H9 (cell line): ENCODE measurements around the gene KSR1. TPM values are rescaled to one million over a fixed set of nuclear protein-coding genes. Genes with fewer than 3 reads are reported as not detected.

ENCODE experiments used
- DNase-seq: peaks from one replicate; pipeline ENCODE4 v3.0.0-alpha.2; 2017
- H2AFZ ChIP-seq: one replicate; pipeline ENCODE4 v1.6.1; 2013; ENCODE audit warnings: mild to moderate bottlenecking, low read length, control low read depth, moderate library complexity
- H2AK5ac ChIP-seq: 2 replicates; pipeline ENCODE4 v1.6.1; 2013; ENCODE audit warnings: low read length, control low read depth, mixed read lengths; ENCODE audit not compliant: insufficient read length
- H2BK120ac ChIP-seq: one replicate; pipeline ENCODE4 v1.6.1; 2013; ENCODE audit warnings: low read depth, mild to moderate bottlenecking, low read length, control low read depth, inconsistent platforms; ENCODE audit not compliant: poor library complexity, severe bottlenecking
- H2BK12ac ChIP-seq: 2 replicates; pipeline ENCODE4 v1.6.1; 2013; ENCODE audit warnings: low read length, control low read depth, mixed read lengths, low read depth; ENCODE audit not compliant: insufficient read length
- H2BK15ac ChIP-seq: 2 replicates; pipeline ENCODE4 v1.6.1; 2013; ENCODE audit warnings: low read depth, low read length, control low read depth
- H2BK20ac ChIP-seq: one replicate; pipeline ENCODE4 v1.6.1; 2013; ENCODE audit warnings: low read depth, mild to moderate bottlenecking, low read length, control low read depth, inconsistent platforms; ENCODE audit not compliant: poor library complexity, severe bottlenecking
- H2BK5ac ChIP-seq: 2 replicates; pipeline ENCODE4 v1.6.1; 2013; ENCODE audit warnings: low read length, control low read depth, mixed read lengths; ENCODE audit not compliant: insufficient read length
- H3K14ac ChIP-seq: 2 replicates; pipeline ENCODE4 v1.6.1; 2013; ENCODE audit warnings: low read length, control low read depth; ENCODE audit not compliant: insufficient read depth
- H3K18ac ChIP-seq: 2 replicates; pipeline ENCODE4 v1.6.1; 2013; ENCODE audit warnings: low read depth, mild to moderate bottlenecking, mixed read lengths, low read length, control low read depth; ENCODE audit not compliant: insufficient read length
- H3K23ac ChIP-seq: 2 replicates; pipeline ENCODE4 v1.6.1; 2013; ENCODE audit warnings: low read length, control low read depth, mixed read lengths, low read depth; ENCODE audit not compliant: insufficient read length
- H3K23me2 ChIP-seq: 2 replicates; pipeline ENCODE4 v1.6.1; 2013; ENCODE audit warnings: low read depth, mild to moderate bottlenecking, mixed read lengths, low read length, control low read depth; ENCODE audit not compliant: insufficient read length, poor library complexity, severe bottlenecking
- H3K27ac ChIP-seq: 2 replicates; pipeline ENCODE4 v1.5.1; 2013; ENCODE audit warnings: low read length, control low read depth, mixed read lengths, low read depth; ENCODE audit not compliant: insufficient read length
- H3K27me3 ChIP-seq: 2 replicates; pipeline ENCODE4 v1.6.1; 2013; ENCODE audit warnings: low read length, control low read depth, inconsistent platforms; ENCODE audit not compliant: insufficient read depth
- H3K4ac ChIP-seq: 2 replicates; pipeline ENCODE4 v1.6.1; 2013; ENCODE audit warnings: low read depth, mild to moderate bottlenecking, control low read depth, inconsistent platforms, low read length, moderate library complexity
- H3K4me1 ChIP-seq: 2 replicates; pipeline ENCODE4 v1.6.1; 2013; ENCODE audit warnings: low read length, control low read depth, inconsistent platforms; ENCODE audit not compliant: insufficient read depth
- H3K4me2 ChIP-seq: 2 replicates; pipeline ENCODE4 v1.6.1; 2013; ENCODE audit warnings: low read length, control low read depth, mixed read lengths; ENCODE audit not compliant: insufficient read length, insufficient read depth
- H3K56ac ChIP-seq: 2 replicates; pipeline ENCODE4 v1.6.1; 2013; ENCODE audit warnings: low read depth, mild to moderate bottlenecking, mixed read lengths, low read length, control low read depth; ENCODE audit not compliant: insufficient read length
- H3K79me1 ChIP-seq: 2 replicates; pipeline ENCODE4 v1.6.1; 2013; ENCODE audit warnings: low read depth, mild to moderate bottlenecking, moderate library complexity, low read length, control low read depth, inconsistent platforms; ENCODE audit not compliant: insufficient read depth, poor library complexity, severe bottlenecking
- H3K79me2 ChIP-seq: 2 replicates; pipeline ENCODE4 v1.6.1; 2013; ENCODE audit warnings: low read length, control low read depth, inconsistent platforms; ENCODE audit not compliant: insufficient read depth
- H3K9ac ChIP-seq: 2 replicates; pipeline ENCODE4 v1.6.1; 2013; ENCODE audit warnings: low read length, control low read depth, mixed read lengths; ENCODE audit not compliant: insufficient read length; ENCODE audit errors: extremely low read depth
- H3K9me3 ChIP-seq: one replicate; pipeline ENCODE4 v1.6.1; 2013; ENCODE audit warnings: low read depth, low read length, inconsistent platforms; ENCODE audit not compliant: control insufficient read depth
- H3T11ph ChIP-seq: one replicate; pipeline ENCODE4 v1.6.1; 2013; ENCODE audit warnings: mild to moderate bottlenecking, low read length, control low read depth, inconsistent platforms
- H4K20me1 ChIP-seq: one replicate; pipeline ENCODE4 v1.6.1; 2013; ENCODE audit not compliant: control insufficient read depth, insufficient read length, insufficient read depth
- H4K5ac ChIP-seq: 2 replicates; pipeline ENCODE4 v1.6.1; 2013; ENCODE audit warnings: low read depth, mild to moderate bottlenecking, mixed read lengths, low read length, control low read depth; ENCODE audit not compliant: insufficient read length
- H4K8ac ChIP-seq: replicated peaks from 2 replicates; pipeline ENCODE4 v1.6.1; 2013; ENCODE audit warnings: low read length, control low read depth, mixed read lengths, low read depth; ENCODE audit not compliant: insufficient read length
- H4K91ac ChIP-seq: 2 replicates; pipeline ENCODE4 v1.6.1; 2013; ENCODE audit warnings: low read depth, mild to moderate bottlenecking, moderate library complexity, mixed read lengths, low read length, control low read depth; ENCODE audit not compliant: insufficient read length
- H3K27ac Mint-ChIP-seq, 3 experiments: 2 replicates in 2 of 3; 3 replicates in 1 of 3; pipeline ENCODE4 v1.8.0; 2020 to 2021; ENCODE audit warnings: mixed read lengths in 3 of 3, mild to moderate bottlenecking in 1 of 3, moderate library complexity in 1 of 3
- H3K27me3 Mint-ChIP-seq: 2 replicates; pipeline ENCODE4 v1.8.0; 2021; ENCODE audit warnings: low read depth, mild to moderate bottlenecking, moderate library complexity, mixed read lengths
- H3K36me3 Mint-ChIP-seq, 3 experiments: 2 replicates in 2 of 3; 3 replicates in 1 of 3; pipeline ENCODE4 v1.8.0; 2020 to 2021; ENCODE audit warnings: low read depth in 3 of 3, mixed read lengths in 3 of 3; ENCODE audit not compliant: insufficient read depth in 1 of 3
- H3K4me1 Mint-ChIP-seq, 2 experiments: 2 replicates each; pipeline ENCODE4 v1.8.0; 2020; ENCODE audit warnings: mixed read lengths in 2 of 2
- H3K4me3 Mint-ChIP-seq, 2 experiments: 2 replicates in 1 of 2; 3 replicates in 1 of 2; pipeline ENCODE4 v1.8.0; 2020 to 2021; ENCODE audit warnings: mild to moderate bottlenecking in 2 of 2, mixed read lengths in 2 of 2, moderate library complexity in 1 of 2
- H3K9me3 Mint-ChIP-seq, 2 experiments: 2 replicates in 1 of 2; 3 replicates in 1 of 2; pipeline ENCODE4 v1.8.0; 2020; ENCODE audit warnings: mild to moderate bottlenecking in 2 of 2, mixed read lengths in 2 of 2, moderate library complexity in 1 of 2
- WGBS: extraction: QIAGEN DNeasy Blood & Tissue Kit; methylation state at CpG from one replicate; pipeline ENCODE4 v1.1.7; 2013; ENCODE audit warnings: missing lambda C conversion rate, low lambda C conversion rate, mixed read lengths; ENCODE audit not compliant: insufficient read length; ENCODE audit errors: extremely low coverage; 5-methylcytosine and 5-hydroxymethylcytosine counted together
- total RNA-seq: library from RNA; stranded (reverse); gene quantifications from 2 replicates; pipeline ENCODE4 v1.2.1, GENCODE V29; 2021
- TF ChIP-seq, protein P1 (sequence below): fragments of 200-600 bp; sonication (generic); conservative IDR thresholded peaks from 3 replicates; pipeline ENCODE4 v1.8.0; 2021; ENCODE audit warnings: antibody characterized with exemption, mild to moderate bottlenecking

Gene KSR1
- total RNA-seq, 1 experiment from 2014 or later, result 44.9 TPM

DNA sequence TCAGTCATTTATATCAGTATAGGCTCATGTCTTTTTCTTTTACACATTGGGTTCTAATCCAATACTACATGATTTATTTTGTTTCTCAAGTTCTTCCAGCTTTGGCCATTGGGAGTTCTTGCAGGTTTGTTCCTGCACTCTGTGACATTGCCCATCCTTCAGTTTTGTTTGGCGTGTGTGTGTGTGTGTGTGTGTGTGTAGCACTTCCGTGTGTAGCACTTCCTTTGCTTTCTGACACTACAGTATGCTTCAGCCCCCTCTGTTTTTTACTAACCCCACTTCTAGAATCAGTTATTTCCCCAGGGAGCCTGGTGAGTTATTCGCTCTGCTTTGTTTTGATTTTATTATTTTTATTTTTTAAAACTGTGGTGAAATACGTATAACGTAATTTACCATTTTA is 99.1 kb downstream of the KSR1 start:
- Histone ChIP-seq H4K5ac (no peak overlapping the region), H3K27me3 (no peaks in the 10 kb centered on the region), H4K8ac (no peak overlapping the region), H3K4ac (no peak overlapping the region), H2AFZ (no peak overlapping the region), H3K23ac (no peak overlapping the region), H4K91ac (no peak overlapping the region), H2BK120ac (no peak overlapping the region), H3K27ac (no peak overlapping the region), H3K4me1 (peaks cover 1% of the 10 kb centered on the region; the same call in 1 of the 2 replicates), H3K14ac (no peak overlapping the region), H2BK5ac (no peak overlapping the region), H3K9ac (no peak overlapping the region), H3K18ac (no peak overlapping the region), H3T11ph (no peak overlapping the region), H2AK5ac (no peak overlapping the region), H2BK20ac (no peak overlapping the region), H3K56ac (no peak overlapping the region), H2BK12ac (no peak overlapping the region), H4K20me1 (no peaks in the 10 kb centered on the region), H2BK15ac (no peak overlapping the region), H3K79me2 (no peaks in the 10 kb centered on the region), H3K79me1 (no peaks in the 10 kb centered on the region), H3K9me3 (no peaks in the 10 kb centered on the region), H3K23me2 (no peaks in the 10 kb centered on the region), H3K4me2 (no peak overlapping the region)
- H3K27ac Mint-ChIP-seq, result peak overlapping the region in 1 of 3 experiments; percentile 24; a peak in 1 of 7 replicates
- H3K4me1 Mint-ChIP-seq, result peaks cover 25 to 33% of the 10 kb centered on the region in 2 experiments
- no peak for DNase-seq
- no peaks in the 10 kb centered on the region for H3K27me3 Mint-ChIP-seq
- peaks cover 0 to 4% of the 10 kb centered on the region in 2 experiments; a peak in 3 of 5 replicates for H3K9me3 Mint-ChIP-seq
- H3K4me3 Mint-ChIP-seq, result no peak overlapping the region
- peaks cover 19 to 39% (median 19%) of the 10 kb centered on the region in 3 experiments for H3K36me3 Mint-ChIP-seq
- WGBS, result no CpG with 5 or more reads among the region's 5 CpGs
- TF ChIP-seq, protein P1, sequence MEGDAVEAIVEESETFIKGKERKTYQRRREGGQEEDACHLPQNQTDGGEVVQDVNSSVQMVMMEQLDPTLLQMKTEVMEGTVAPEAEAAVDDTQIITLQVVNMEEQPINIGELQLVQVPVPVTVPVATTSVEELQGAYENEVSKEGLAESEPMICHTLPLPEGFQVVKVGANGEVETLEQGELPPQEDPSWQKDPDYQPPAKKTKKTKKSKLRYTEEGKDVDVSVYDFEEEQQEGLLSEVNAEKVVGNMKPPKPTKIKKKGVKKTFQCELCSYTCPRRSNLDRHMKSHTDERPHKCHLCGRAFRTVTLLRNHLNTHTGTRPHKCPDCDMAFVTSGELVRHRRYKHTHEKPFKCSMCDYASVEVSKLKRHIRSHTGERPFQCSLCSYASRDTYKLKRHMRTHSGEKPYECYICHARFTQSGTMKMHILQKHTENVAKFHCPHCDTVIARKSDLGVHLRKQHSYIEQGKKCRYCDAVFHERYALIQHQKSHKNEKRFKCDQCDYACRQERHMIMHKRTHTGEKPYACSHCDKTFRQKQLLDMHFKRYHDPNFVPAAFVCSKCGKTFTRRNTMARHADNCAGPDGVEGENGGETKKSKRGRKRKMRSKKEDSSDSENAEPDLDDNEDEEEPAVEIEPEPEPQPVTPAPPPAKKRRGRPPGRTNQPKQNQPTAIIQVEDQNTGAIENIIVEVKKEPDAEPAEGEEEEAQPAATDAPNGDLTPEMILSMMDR, result no peak
